Stimulated activated CD4-positive, alpha-beta T cell treated with anti-CD3 and anti-CD28 coated beads, Interleukin-12 subunit alpha, Interleukin-12 subunit beta, amount 100 ng/mL, for 24 hours (primary cell): Measurements from ENCODE around the gene TRIM52.
"Not testable (repeated sequence)": the region's sequence is repeated elsewhere in the genome, so short reads cannot be mapped to it uniquely, and the experiment has no call there.

Experiments
- DNase-seq, 2 experiments: peaks; one replicate each; pipeline ENCODE4 v3.0.0-alpha.2; 2020; ENCODE audit warnings: low read depth in 2 of 2

Gene TRIM52

GRCh38 chr5:181215997-181216989 is 44.6 kb downstream of the TRIM52 start:
- no peak for DNase-seq

DNA sequence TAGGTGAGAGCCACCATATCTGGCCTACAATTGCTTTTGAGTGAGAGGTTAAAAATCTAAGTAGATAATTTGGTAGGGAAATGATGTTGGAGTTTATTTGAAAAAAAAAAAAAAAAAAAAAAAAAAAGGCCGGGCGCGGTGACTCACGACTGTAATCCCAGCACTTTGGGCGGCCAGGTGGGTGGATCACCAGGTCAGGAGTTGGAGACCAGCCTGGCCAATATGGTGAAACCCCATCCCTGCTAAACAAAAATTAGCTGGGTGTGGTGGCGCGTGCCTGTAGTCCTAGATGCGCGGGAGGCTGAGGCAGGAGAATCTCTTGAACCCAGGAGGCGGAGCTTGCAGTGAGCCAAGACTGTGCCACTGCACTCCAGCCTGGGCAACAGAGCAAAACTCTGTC is 46.7 kb downstream of the TRIM52 start:
- DNase-seq, result not testable (repeated sequence)

- no peak for DNase-seq
Measured at GRCh38 chr5:181212934-181213333, 48.0 kb downstream of the TRIM52 start.

DNA sequence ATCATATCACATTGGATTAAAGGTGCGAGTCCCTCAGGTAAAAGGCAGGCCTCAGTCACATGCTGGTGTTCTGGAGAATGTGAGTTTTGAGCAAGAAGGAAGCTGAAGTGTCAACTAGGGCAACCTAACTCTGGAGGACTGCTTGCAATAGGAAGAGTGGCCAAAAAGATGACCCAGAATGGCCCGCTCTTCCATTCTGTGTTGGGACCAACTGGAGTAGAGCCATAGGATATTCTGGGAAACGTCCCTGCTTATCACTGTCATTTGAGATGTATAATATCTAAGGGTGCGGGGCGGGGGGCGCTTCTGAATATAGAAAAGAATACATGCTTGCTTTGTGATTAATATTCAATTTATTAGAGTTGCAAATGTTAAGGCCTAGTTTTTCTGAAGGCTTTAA is 48.9 kb downstream of the TRIM52 start:
- DNase-seq, result no peak

DNA sequence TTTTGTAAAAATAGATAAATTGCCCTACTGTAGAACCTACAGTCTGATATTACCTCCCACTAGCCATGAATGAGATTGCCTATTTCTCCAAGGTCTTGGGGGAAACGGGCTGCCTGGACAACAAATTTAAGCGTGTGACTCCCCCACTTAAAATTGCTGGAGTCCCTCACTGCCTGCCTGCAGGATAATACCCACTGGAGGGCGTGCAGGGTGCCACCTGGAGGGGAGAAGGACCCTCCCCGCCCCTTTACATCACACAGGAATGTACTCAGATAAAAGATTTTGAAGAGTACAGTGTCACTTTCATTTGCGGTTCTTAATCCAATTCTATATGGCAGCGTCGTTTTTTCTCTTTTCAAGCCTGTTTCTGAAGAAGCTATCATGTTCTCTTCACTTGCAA is 49.7 kb downstream of the TRIM52 start:
- DNase-seq, result no peak

DNA sequence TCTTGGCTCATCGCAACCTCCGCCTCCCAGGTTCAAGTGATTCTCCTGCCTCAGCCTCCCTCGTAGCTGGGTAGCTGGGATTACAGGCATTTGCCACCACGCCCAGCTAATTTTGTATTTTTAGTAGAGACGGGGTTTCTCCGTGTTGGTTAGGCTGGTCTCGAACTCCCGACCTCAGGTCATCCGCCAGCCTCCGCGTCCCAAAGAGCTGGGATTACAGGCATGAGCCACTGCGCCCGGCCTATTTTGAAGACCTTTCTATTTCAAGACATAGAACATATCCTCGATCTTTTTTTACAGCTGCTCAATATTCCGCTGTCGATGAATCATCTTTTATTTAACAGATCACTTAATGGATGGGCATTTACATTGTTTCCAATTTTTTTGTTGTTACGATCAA is 50.2 kb downstream of the TRIM52 start:
- not testable (repeated sequence) for DNase-seq

GRCh38 chr5:181210148-181210547 is 50.8 kb downstream of the TRIM52 start:
- DNase-seq, result not testable (repeated sequence)

GRCh38 chr5:181209006-181209405 is 51.9 kb downstream of the TRIM52 start:
- not testable (repeated sequence) for DNase-seq

- no peak for DNase-seq
Measured at GRCh38 chr5:181207960-181208253, 53.0 kb downstream of the TRIM52 start.

GRCh38 chr5:181207214-181207959 is 53.6 kb downstream of the TRIM52 start:
- peak; percentile 84 to 96 for DNase-seq

GRCh38 chr5:181205761-181206649 is 54.9 kb downstream of the TRIM52 start:
- no peak for DNase-seq
